Measurements from ENCODE around the gene PNLIPRP2. TPM values are rescaled to one million over a fixed set of nuclear protein-coding genes. Genes with fewer than 3 reads are reported as not detected.

PNLIPRP2 gene
- total RNA-seq, 1 experiment from 2014 or later = 0.24 TPM

- no peak overlapping the region for H4K91ac ChIP-seq (ENCODE audit: insufficient read length, low read depth, low read length)
- no peak for DNase-seq
- Mint-ChIP-seq H3K4me1 (peaks cover 13 to 15% of the 10 kb centered on the region in 2 experiments), H3K9me3 (no peaks in the 10 kb centered on the region), H3K4me3 (no peak overlapping the region), H3K36me3 (ENCODE audit: insufficient read depth in 1 of 3, low read depth in 3 of 3) (no peaks in the 10 kb centered on the region), H3K27me3 (ENCODE audit: low read depth) (peaks cover 9% of the 10 kb centered on the region), H3K27ac (no peak overlapping the region)
- no peaks in the 10 kb centered on the region for H3K27me3 ChIP-seq (ENCODE audit: insufficient read depth, low read length)
- no peak overlapping the region for H2BK5ac ChIP-seq (ENCODE audit: insufficient read length, low read length)
- H3K14ac ChIP-seq (ENCODE audit: insufficient read depth, low read length) = no peak overlapping the region; the same call in 1 of the 2 replicates
- H3K9me3 ChIP-seq (ENCODE audit: control insufficient read depth, low read depth, low read length) = no peaks in the 10 kb centered on the region
- H2AFZ ChIP-seq (ENCODE audit: low read length) = no peak overlapping the region
- no peak for TF ChIP-seq CTCF (conservative IDR thresholded peaks at IDR 0.05)
- no peak overlapping the region for H3K56ac ChIP-seq (ENCODE audit: insufficient read length, low read depth, low read length)
- H3K18ac ChIP-seq (ENCODE audit: insufficient read length, low read depth, low read length) = no peak overlapping the region
- H2BK20ac ChIP-seq (ENCODE audit: low read depth, low read length, poor library complexity, severe bottlenecking) = no peak overlapping the region
- H2BK15ac ChIP-seq (ENCODE audit: low read depth, low read length) = no peak overlapping the region
- H3T11ph ChIP-seq (ENCODE audit: low read length) = no peak overlapping the region
- no peak overlapping the region for H3K4me2 ChIP-seq (ENCODE audit: insufficient read depth, insufficient read length, low read length)
- H2BK120ac ChIP-seq (ENCODE audit: low read depth, low read length, poor library complexity, severe bottlenecking) = no peak overlapping the region
- no peak overlapping the region for H2BK12ac ChIP-seq (ENCODE audit: insufficient read length, low read depth, low read length)
- H4K20me1 ChIP-seq (ENCODE audit: control insufficient read depth, insufficient read depth, insufficient read length) = no peaks in the 10 kb centered on the region
- no peak overlapping the region for H3K27ac ChIP-seq (ENCODE audit: insufficient read length, low read depth, low read length)
- no peak overlapping the region for H4K8ac ChIP-seq (replicated peaks; ENCODE audit: insufficient read length, low read depth, low read length)
- H3K23me2 ChIP-seq (ENCODE audit: insufficient read length, low read depth, low read length, poor library complexity, severe bottlenecking) = no peaks in the 10 kb centered on the region
- H4K5ac ChIP-seq (ENCODE audit: insufficient read length, low read depth, low read length) = no peak overlapping the region
- peaks cover 3% of the 10 kb centered on the region; the same call in 1 of the 2 replicates for H3K4me1 ChIP-seq (ENCODE audit: insufficient read depth, low read length)
- no peak overlapping the region for H2AK5ac ChIP-seq (ENCODE audit: insufficient read length, low read length)
- H3K23ac ChIP-seq (ENCODE audit: insufficient read length, low read depth, low read length) = no peak overlapping the region
- no peaks in the 10 kb centered on the region for H3K79me1 ChIP-seq (ENCODE audit: insufficient read depth, low read depth, low read length, poor library complexity, severe bottlenecking)
- WGBS (ENCODE audit: extremely low coverage, insufficient read length, low lambda C conversion rate) = no CpG with 5 or more reads among the region's 11 CpGs
- H3K79me2 ChIP-seq (ENCODE audit: insufficient read depth, low read length) = no peaks in the 10 kb centered on the region
- no peak overlapping the region for H3K9ac ChIP-seq (ENCODE audit: extremely low read depth, insufficient read length, low read length)
- H3K4ac ChIP-seq (ENCODE audit: low read depth, low read length) = no peak overlapping the region
These were observed 55.4 kb downstream of the PNLIPRP2 start for GRCh38 chr10:116676118-116676517.
